ENCODE results near the gene RAPH1. TPM values are rescaled to one million over a fixed set of nuclear protein-coding genes. Genes with fewer than 3 reads are reported as not detected.

The RAPH1 gene
- total RNA-seq, 1 experiment from 2014 or later: 31.4 TPM

DNA sequence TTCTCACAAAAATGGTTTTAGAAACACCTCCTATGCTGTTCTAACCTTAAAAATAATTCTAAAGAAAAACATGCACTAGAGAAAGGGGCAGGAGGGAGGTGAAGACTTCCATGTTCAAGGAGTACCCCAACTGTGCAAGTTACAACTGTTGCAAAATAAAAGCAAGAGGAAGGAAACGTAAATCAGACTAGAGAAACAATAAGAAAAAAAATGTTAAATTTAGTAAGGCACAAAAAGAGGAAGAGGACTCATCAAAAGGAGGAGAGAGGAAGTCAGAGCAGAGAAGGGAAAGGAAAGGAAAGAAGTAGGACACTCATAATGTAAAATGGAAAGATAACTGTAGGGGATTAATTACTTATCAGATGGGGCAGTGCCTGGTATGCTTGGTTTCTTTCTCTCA, 34.1 kb downstream of the RAPH1 start:
- Histone ChIP-seq H3K4me1 (ENCODE audit: control insufficient read depth, insufficient read depth, low read length) (peaks cover 6% of the 10 kb centered on the region; the same call in 1 of the 2 replicates), H3K27me3 (ENCODE audit: control insufficient read depth, insufficient read depth, low read length) (no peaks in the 10 kb centered on the region), H3K36me3 (ENCODE audit: control insufficient read depth, insufficient read depth, low read length) (no peaks in the 10 kb centered on the region), H3K4me3 (ENCODE audit: low read depth in 2 of 2, low read length in 2 of 2) (no peak overlapping the region), H3K9me3 (ENCODE audit: control insufficient read depth, insufficient read depth, low read depth, low read length) (no peaks in the 10 kb centered on the region), H3K27ac (ENCODE audit: low read length) (no peak overlapping the region)
- no TSS peak for BruUV-seq (replicated peaks)
- POLR2A ChIA-PET: no interaction called here
- intact Hi-C loops (cut with micrococcal nuclease; ENCODE audit: unreplicated experiment): no loop called here
- in situ Hi-C loops (cut with HindIII; ENCODE audit: low pct_unique_long_range_greater_than_20kb, low sequenced_read_pairs): no loop called here
- CTCF ChIA-PET: interaction anchor here (0.6 kb wide), 1 partner anchor 22 kb away, joined by 7 read pairs; no protein-coding TSS in a partner anchor
- no peak for DNase-seq (ENCODE audit: low read depth, low spot score)
- TF ChIP-seq, protein P1, sequence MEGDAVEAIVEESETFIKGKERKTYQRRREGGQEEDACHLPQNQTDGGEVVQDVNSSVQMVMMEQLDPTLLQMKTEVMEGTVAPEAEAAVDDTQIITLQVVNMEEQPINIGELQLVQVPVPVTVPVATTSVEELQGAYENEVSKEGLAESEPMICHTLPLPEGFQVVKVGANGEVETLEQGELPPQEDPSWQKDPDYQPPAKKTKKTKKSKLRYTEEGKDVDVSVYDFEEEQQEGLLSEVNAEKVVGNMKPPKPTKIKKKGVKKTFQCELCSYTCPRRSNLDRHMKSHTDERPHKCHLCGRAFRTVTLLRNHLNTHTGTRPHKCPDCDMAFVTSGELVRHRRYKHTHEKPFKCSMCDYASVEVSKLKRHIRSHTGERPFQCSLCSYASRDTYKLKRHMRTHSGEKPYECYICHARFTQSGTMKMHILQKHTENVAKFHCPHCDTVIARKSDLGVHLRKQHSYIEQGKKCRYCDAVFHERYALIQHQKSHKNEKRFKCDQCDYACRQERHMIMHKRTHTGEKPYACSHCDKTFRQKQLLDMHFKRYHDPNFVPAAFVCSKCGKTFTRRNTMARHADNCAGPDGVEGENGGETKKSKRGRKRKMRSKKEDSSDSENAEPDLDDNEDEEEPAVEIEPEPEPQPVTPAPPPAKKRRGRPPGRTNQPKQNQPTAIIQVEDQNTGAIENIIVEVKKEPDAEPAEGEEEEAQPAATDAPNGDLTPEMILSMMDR (IDR thresholded peaks at IDR 0.05): no peak
- no peak for TF ChIP-seq POLR2AphosphoS5 (IDR thresholded peaks at IDR 0.05; ENCODE audit: low read depth, low read length)
- TF ChIP-seq, protein P2, sequence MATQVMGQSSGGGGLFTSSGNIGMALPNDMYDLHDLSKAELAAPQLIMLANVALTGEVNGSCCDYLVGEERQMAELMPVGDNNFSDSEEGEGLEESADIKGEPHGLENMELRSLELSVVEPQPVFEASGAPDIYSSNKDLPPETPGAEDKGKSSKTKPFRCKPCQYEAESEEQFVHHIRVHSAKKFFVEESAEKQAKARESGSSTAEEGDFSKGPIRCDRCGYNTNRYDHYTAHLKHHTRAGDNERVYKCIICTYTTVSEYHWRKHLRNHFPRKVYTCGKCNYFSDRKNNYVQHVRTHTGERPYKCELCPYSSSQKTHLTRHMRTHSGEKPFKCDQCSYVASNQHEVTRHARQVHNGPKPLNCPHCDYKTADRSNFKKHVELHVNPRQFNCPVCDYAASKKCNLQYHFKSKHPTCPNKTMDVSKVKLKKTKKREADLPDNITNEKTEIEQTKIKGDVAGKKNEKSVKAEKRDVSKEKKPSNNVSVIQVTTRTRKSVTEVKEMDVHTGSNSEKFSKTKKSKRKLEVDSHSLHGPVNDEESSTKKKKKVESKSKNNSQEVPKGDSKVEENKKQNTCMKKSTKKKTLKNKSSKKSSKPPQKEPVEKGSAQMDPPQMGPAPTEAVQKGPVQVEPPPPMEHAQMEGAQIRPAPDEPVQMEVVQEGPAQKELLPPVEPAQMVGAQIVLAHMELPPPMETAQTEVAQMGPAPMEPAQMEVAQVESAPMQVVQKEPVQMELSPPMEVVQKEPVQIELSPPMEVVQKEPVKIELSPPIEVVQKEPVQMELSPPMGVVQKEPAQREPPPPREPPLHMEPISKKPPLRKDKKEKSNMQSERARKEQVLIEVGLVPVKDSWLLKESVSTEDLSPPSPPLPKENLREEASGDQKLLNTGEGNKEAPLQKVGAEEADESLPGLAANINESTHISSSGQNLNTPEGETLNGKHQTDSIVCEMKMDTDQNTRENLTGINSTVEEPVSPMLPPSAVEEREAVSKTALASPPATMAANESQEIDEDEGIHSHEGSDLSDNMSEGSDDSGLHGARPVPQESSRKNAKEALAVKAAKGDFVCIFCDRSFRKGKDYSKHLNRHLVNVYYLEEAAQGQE (IDR thresholded peaks at IDR 0.05; ENCODE audit: insufficient read depth in 1 of 2, low read depth in 2 of 2, low read length in 1 of 2): no peak
- TF ChIP-seq SIN3A (IDR thresholded peaks at IDR 0.05; ENCODE audit: borderline replicate concordance, insufficient read depth, low read depth, low read length): no peak
- TF ChIP-seq TCF7L2 (IDR thresholded peaks at IDR 0.05; ENCODE audit: low read depth, low read length): no peak
- ATAC-seq: no peak

DNA sequence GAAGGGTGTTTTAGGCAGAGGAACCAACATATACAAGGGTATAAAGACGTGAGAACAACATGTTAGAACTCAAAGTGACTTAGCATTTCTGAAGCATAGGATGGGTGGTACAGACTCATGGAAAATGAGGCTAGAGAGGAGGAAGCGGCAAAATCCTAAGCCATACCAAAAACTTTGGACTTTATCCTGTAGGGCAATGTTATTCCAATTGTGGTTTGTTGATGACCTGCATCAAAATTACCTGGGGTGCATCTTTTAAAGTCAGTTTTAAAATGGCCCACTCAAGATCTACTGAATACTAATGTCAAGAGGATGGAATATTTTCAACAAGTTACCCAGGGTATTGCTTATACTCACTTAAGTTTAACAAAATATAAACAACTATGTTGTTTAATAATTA, 34.8 kb downstream of the RAPH1 start:
- ChIA-PET CTCF (no interaction called here), POLR2A (no interaction called here)
- no peaks in the 10 kb centered on the region for H3K27me3 ChIP-seq (ENCODE audit: control insufficient read depth, insufficient read depth, low read length)
- no peaks in the 10 kb centered on the region for H3K9me3 ChIP-seq (ENCODE audit: control insufficient read depth, insufficient read depth, low read depth, low read length)
- H3K4me3 ChIP-seq (ENCODE audit: low read depth in 2 of 2, low read length in 2 of 2): no peak overlapping the region
- DNase-seq (ENCODE audit: low read depth, low spot score) (no peak), ATAC-seq (no peak)
- H3K36me3 ChIP-seq (ENCODE audit: control insufficient read depth, insufficient read depth, low read length): no peaks in the 10 kb centered on the region
- in situ Hi-C loops (cut with HindIII; ENCODE audit: low pct_unique_long_range_greater_than_20kb, low sequenced_read_pairs): no loop called here
- no TSS peak for BruUV-seq (replicated peaks)
- no peak overlapping the region for H3K27ac ChIP-seq (ENCODE audit: low read length)
- intact Hi-C loops (cut with micrococcal nuclease; ENCODE audit: unreplicated experiment): no loop called here
- TF ChIP-seq, protein P2 (IDR thresholded peaks at IDR 0.05; ENCODE audit: insufficient read depth in 1 of 2, low read depth in 2 of 2, low read length in 1 of 2): no peak
- TF ChIP-seq TCF7L2 (IDR thresholded peaks at IDR 0.05; ENCODE audit: low read depth, low read length): no peak
- TF ChIP-seq, protein P1 (IDR thresholded peaks at IDR 0.05): no peak
- no peak for TF ChIP-seq SIN3A (IDR thresholded peaks at IDR 0.05; ENCODE audit: borderline replicate concordance, insufficient read depth, low read depth, low read length)
- TF ChIP-seq POLR2AphosphoS5 (IDR thresholded peaks at IDR 0.05; ENCODE audit: low read depth, low read length): no peak
- peaks cover 6% of the 10 kb centered on the region; the same call in 1 of the 2 replicates for H3K4me1 ChIP-seq (ENCODE audit: control insufficient read depth, insufficient read depth, low read length)

All from Panc1 (cell line).